ENCODE data around the gene AKAP6. TPM values are rescaled to one million over a fixed set of nuclear protein-coding genes. Genes with fewer than 3 reads are reported as not detected.

The AKAP6 gene
- total RNA-seq, 2 experiments from 2014 or later: 0.82 to 0.85 TPM

DNA sequence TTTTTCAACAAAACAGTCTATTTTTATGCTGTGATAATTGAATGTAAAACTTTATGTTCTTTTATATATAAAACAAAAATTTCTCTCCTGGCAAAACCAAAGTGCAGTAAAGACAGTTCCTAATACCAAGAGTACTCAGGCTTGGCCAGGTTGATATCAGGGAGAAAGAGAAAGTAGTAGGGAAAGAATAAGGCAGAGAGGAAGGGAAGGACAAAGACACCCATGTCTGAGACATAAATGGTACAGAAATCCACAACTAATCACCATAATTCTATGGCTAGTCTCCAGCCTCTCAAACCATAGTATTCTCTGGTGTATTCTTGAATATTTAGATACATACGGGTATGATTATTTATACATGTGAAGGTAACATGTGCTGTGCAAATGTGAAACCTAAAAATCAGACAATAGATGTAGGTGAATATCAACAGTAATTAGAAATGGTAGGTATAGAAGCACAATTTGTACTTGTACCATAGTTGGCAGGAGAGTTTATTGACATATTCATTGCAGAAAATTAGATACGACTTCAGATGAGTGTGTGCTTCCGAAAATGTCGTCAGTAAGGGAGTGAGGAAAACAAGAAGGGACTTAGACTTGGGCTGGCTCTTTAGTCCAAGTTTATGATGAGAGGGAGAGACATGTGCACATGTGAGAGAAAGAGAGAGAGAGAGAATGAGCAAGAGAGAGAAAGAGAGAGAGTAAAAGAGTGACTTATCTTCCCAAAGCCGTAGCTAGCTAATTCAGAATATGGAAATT is 378.8 kb downstream of the AKAP6 start:
- H3K27me3 Mint-ChIP-seq: no peaks in the 10 kb centered on the region
- H3K4me1 Mint-ChIP-seq: no peaks in the 10 kb centered on the region
- H3K9me3 Mint-ChIP-seq (ENCODE audit: low read depth): no peaks in the 10 kb centered on the region
- DNase-seq: no peak
- H3K4me3 Mint-ChIP-seq: no peak overlapping the region
- H3K27ac Mint-ChIP-seq: no peak overlapping the region
- ATAC-seq: no peak
- CTCF ChIA-PET: no interaction called here
- H3K36me3 Mint-ChIP-seq: no peaks in the 10 kb centered on the region

- Mint-ChIP-seq H3K4me1 (no peaks in the 10 kb centered on the region), H3K27me3 (no peaks in the 10 kb centered on the region), H3K27ac (no peak overlapping the region), H3K36me3 (no peaks in the 10 kb centered on the region), H3K4me3 (no peak overlapping the region), H3K9me3 (ENCODE audit: low read depth) (no peaks in the 10 kb centered on the region)
- DNase-seq (no peak), ATAC-seq (no peak)
- CTCF ChIA-PET: interaction anchor here (1.5 kb wide), 1 partner anchor 1084 kb away, joined by 3 read pairs; no protein-coding TSS in a partner anchor
Observed at GRCh38 chr14:32709027-32709426, 379.9 kb downstream of the AKAP6 start.

DNA sequence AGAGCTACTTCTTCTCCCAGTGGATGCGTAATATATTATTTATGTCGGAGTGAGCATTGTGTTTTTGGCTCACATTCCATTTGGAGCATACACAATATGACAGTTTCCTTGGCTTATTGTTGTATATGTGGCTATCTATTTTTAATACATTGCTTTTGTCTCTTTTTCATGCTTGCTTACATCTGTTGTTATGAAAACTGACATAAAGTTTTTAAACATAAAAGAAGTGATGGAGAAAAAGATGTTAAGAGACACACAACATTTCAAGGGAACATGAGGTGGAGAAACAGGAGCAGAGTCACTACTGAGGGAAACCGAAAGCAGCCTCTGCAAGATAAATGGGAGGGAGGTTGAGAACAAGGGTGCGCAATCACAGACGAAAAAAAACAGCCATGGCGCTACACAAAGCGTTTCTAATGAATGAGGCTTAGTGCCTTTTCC is 381.2 kb downstream of the AKAP6 start:
- Mint-ChIP-seq H3K27me3 (no peaks in the 10 kb centered on the region), H3K4me1 (no peaks in the 10 kb centered on the region), H3K4me3 (no peak overlapping the region), H3K27ac (no peak overlapping the region), H3K9me3 (ENCODE audit: low read depth) (no peaks in the 10 kb centered on the region), H3K36me3 (no peaks in the 10 kb centered on the region)
- CTCF ChIA-PET: no interaction called here
- DNase-seq: no peak
- ATAC-seq: no peak

DNA sequence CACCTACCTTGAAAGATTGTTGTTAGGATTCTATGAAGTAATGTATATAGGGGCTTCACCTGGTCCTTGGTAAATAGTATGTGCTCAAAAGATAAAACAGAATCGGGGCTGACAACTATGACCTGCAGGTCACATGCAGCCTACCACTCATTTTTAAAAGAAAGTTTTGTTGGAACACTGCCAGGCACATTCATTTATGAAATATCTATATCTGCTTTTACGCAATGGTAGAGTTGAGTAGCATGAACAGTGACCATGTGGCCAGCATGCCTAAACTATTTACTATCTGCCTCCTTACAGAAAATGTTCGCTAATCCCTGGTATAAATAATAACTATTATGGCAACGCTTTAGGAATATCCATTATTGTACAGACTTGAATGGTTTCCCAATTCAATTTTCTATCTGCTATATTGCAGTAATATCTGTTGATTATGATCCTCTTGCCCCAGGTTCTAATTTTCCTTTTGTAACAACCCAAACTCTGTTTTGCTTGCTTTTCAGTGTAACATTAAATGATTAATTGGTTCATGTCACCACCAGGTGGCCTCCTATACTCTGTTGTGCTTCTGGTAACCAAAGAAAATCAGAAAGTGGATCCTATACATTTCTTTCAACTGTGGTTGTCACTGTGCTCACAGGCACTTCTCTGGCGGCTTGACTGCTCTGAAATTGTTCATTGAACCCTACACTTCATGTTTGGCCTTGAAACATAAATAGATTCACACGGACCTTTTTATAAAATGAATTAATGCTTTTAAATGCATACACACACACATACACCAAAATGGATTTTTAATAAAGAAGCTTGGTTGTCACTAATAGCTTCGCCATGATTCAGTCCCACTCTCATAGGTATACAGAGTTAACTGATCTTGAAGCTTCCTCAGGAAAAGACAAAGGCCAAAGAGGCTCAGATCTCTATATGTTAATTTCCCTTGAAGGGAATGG is 381.9 kb downstream of the AKAP6 start:
- Mint-ChIP-seq H3K27me3 (no peaks in the 10 kb centered on the region), H3K27ac (no peak overlapping the region), H3K4me3 (no peak overlapping the region), H3K36me3 (no peaks in the 10 kb centered on the region), H3K4me1 (no peaks in the 10 kb centered on the region), H3K9me3 (ENCODE audit: low read depth) (no peaks in the 10 kb centered on the region)
- ATAC-seq: no peak
- CTCF ChIA-PET: no interaction called here
- DNase-seq: no peak

- Mint-ChIP-seq H3K4me3 (no peak overlapping the region), H3K27me3 (no peaks in the 10 kb centered on the region), H3K27ac (no peak overlapping the region), H3K4me1 (no peaks in the 10 kb centered on the region), H3K9me3 (ENCODE audit: low read depth) (no peaks in the 10 kb centered on the region), H3K36me3 (no peaks in the 10 kb centered on the region)
- DNase-seq (no peak), ATAC-seq (no peak)
- CTCF ChIA-PET: no interaction called here
Observed at GRCh38 chr14:32713856-32714255, 384.8 kb downstream of the AKAP6 start.

DNA sequence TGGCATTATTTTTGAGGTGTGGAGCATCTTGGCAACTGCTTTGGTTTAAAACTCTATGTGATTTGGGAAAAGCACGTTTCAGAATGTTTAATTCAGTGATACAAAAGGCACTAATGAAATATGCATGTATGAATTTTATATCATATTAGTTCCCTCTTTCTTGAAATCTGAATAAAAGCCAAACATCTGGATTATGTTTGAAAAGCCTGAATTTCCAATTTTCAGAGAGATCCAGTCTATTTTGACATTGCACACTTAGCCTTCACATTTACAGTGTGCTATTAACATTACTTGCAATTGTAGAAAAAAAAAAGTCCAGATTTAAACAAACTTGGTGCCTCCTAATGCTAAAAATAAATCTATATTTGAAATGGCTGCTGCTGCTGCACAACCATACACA is 390.5 kb downstream of the AKAP6 start:
- Mint-ChIP-seq H3K4me1 (no peaks in the 10 kb centered on the region), H3K4me3 (no peak overlapping the region), H3K27me3 (no peaks in the 10 kb centered on the region), H3K9me3 (ENCODE audit: low read depth) (no peaks in the 10 kb centered on the region), H3K36me3 (no peaks in the 10 kb centered on the region), H3K27ac (no peak overlapping the region)
- CTCF ChIA-PET: no interaction called here
- DNase-seq: no peak
- no peak for ATAC-seq

DNA sequence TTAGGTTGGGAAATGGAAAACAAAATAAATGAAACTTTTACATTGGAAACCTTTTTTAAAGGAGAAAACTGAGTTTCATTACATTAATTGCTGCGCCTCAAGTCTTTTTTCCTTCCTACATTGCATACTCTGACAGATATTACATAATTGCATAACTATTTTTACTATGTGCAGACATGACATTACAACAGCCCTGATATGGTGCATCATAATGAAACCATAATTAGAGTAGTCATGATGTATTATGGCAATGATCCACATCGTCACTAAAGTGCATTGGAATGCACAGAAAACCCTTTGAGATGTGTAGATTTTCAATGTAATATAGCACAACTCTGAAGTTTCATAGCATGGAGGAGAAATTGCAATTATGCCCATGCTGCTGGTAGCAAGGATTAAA is 391.8 kb downstream of the AKAP6 start:
- no peaks in the 10 kb centered on the region for H3K36me3 Mint-ChIP-seq
- CTCF ChIA-PET: no interaction called here
- H3K9me3 Mint-ChIP-seq (ENCODE audit: low read depth): no peaks in the 10 kb centered on the region
- no peak overlapping the region for H3K27ac Mint-ChIP-seq
- no peak for DNase-seq
- no peak overlapping the region for H3K4me3 Mint-ChIP-seq
- H3K4me1 Mint-ChIP-seq: no peaks in the 10 kb centered on the region
- ATAC-seq: no peak
- no peaks in the 10 kb centered on the region for H3K27me3 Mint-ChIP-seq

- no peaks in the 10 kb centered on the region for H3K27me3 Mint-ChIP-seq
- CTCF ChIA-PET: no interaction called here
- H3K36me3 Mint-ChIP-seq: no peaks in the 10 kb centered on the region
- H3K4me1 Mint-ChIP-seq: no peaks in the 10 kb centered on the region
- DNase-seq: no peak
- no peak for ATAC-seq
- H3K4me3 Mint-ChIP-seq: no peak overlapping the region
- no peak overlapping the region for H3K27ac Mint-ChIP-seq
- no peaks in the 10 kb centered on the region for H3K9me3 Mint-ChIP-seq (ENCODE audit: low read depth)
Observed at GRCh38 chr14:32722631-32723183, 393.6 kb downstream of the AKAP6 start.

GRCh38 chr14:32724867-32725471 is 395.9 kb downstream of the AKAP6 start:
- H3K4me3 Mint-ChIP-seq: no peak overlapping the region
- DNase-seq: no peak
- CTCF ChIA-PET: no interaction called here
- peaks cover 2% of the 10 kb centered on the region for H3K9me3 Mint-ChIP-seq (ENCODE audit: low read depth)
- no peak overlapping the region for H3K27ac Mint-ChIP-seq
- no peaks in the 10 kb centered on the region for H3K4me1 Mint-ChIP-seq
- H3K27me3 Mint-ChIP-seq: no peaks in the 10 kb centered on the region
- no peaks in the 10 kb centered on the region for H3K36me3 Mint-ChIP-seq
- ATAC-seq: no peak

DNA sequence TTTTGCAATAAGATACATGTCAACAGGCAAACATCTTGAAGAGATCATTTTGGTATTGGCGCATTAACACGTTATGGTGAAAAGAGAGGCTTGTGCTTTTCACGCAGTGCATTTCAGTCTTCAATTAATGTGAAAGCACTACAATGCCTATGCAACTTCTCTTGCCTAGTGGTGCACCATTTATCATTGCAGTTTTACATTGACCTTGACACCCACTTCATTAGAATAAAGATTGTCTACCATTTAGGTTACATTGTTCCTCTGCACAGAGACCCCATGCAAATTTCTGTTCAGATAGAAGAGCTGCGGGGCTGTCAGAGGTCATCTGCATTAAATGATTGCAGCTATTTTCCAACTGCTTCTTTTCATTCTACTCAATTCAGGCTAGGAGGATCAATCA is 397.4 kb downstream of the AKAP6 start:
- H3K4me1 Mint-ChIP-seq: no peaks in the 10 kb centered on the region
- ATAC-seq: no peak
- H3K27ac Mint-ChIP-seq: no peak overlapping the region
- no peak for DNase-seq
- no peaks in the 10 kb centered on the region for H3K27me3 Mint-ChIP-seq
- H3K4me3 Mint-ChIP-seq: no peak overlapping the region
- CTCF ChIA-PET: no interaction called here
- no peaks in the 10 kb centered on the region for H3K36me3 Mint-ChIP-seq
- peaks cover 2% of the 10 kb centered on the region for H3K9me3 Mint-ChIP-seq (ENCODE audit: low read depth)

DNA sequence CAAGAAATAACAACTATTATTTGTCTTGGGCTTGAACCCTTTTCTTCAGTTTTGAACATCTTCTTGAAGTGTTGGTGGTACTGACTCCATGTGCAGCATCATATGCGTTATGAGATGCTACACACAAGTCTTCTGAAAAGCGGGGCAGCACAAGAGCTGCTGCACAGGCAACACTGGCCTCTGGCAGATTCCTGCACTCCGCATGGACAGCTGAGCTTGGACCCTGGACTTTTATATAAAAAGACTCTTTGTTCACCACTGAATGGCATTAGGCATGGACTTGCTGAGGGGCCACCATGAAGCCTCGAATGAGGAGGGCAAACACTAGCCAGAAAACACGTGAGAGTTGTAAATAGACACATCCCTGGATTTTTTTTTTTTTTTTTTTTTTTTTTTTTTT is 398.7 kb downstream of the AKAP6 start:
- Mint-ChIP-seq H3K36me3 (no peaks in the 10 kb centered on the region), H3K4me1 (no peaks in the 10 kb centered on the region)

GRCh38 chr14:32728526-32728925 is 399.4 kb downstream of the AKAP6 start:
- Mint-ChIP-seq H3K4me3 (no peak overlapping the region), H3K36me3 (no peaks in the 10 kb centered on the region), H3K4me1 (no peaks in the 10 kb centered on the region), H3K9me3 (ENCODE audit: low read depth) (peaks cover 2% of the 10 kb centered on the region), H3K27me3 (no peaks in the 10 kb centered on the region), H3K27ac (no peak overlapping the region)
- DNase-seq (no peak), ATAC-seq (no peak)
- CTCF ChIA-PET: no interaction called here

More for the DNA sequence above, 398.7 kb downstream of the AKAP6 start:
- CTCF ChIA-PET: no interaction called here
- H3K9me3 Mint-ChIP-seq (ENCODE audit: low read depth): peaks cover 2% of the 10 kb centered on the region
- no peak for DNase-seq
- no peak overlapping the region for H3K27ac Mint-ChIP-seq
- H3K4me3 Mint-ChIP-seq: no peak overlapping the region
- H3K27me3 Mint-ChIP-seq: no peaks in the 10 kb centered on the region
- ATAC-seq: no peak

DNA sequence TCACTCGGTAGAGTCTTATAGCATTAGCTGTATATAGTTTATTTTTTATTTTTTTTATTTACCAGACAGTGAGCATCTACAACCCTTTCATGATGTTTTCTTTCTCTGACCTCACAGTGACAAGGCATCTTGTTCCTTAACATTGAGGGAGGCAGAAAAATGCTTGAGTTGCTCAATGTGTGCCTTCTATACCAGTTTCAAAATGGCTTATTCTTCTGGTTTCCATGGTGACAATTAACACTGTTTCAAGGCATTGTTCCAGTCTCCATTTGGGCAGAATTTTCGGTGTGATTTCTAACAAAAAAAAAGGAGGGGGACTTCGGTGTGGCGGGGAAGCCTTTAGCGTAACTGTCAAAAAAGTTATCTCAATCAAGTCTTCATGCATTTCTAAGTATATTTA is 399.9 kb downstream of the AKAP6 start:
- ATAC-seq (no peak), DNase-seq (no peak)
- peaks cover 2% of the 10 kb centered on the region for H3K9me3 Mint-ChIP-seq (ENCODE audit: low read depth)
- CTCF ChIA-PET: no interaction called here
- H3K4me1 Mint-ChIP-seq: no peaks in the 10 kb centered on the region
- H3K27ac Mint-ChIP-seq: no peak overlapping the region
- H3K27me3 Mint-ChIP-seq: no peaks in the 10 kb centered on the region
- no peak overlapping the region for H3K4me3 Mint-ChIP-seq
- H3K36me3 Mint-ChIP-seq: no peaks in the 10 kb centered on the region

Data from activated CD8-positive, alpha-beta memory T cell treated with anti-CD3 and anti-CD28 coated beads, Interleukin-2, amount 10 ng/mL, durations not matched to agents 7 days and 5 days (primary cell).